ENCODE measurements around the gene CREB3L1.
A peak's percentile ranks its signal among the peaks of the same experiment; 100 is the strongest.

The CREB3L1 gene

GRCh38 chr11:46366661-46367161, 89.2 kb downstream of the CREB3L1 start:
- no peak for DNase-seq

DNA sequence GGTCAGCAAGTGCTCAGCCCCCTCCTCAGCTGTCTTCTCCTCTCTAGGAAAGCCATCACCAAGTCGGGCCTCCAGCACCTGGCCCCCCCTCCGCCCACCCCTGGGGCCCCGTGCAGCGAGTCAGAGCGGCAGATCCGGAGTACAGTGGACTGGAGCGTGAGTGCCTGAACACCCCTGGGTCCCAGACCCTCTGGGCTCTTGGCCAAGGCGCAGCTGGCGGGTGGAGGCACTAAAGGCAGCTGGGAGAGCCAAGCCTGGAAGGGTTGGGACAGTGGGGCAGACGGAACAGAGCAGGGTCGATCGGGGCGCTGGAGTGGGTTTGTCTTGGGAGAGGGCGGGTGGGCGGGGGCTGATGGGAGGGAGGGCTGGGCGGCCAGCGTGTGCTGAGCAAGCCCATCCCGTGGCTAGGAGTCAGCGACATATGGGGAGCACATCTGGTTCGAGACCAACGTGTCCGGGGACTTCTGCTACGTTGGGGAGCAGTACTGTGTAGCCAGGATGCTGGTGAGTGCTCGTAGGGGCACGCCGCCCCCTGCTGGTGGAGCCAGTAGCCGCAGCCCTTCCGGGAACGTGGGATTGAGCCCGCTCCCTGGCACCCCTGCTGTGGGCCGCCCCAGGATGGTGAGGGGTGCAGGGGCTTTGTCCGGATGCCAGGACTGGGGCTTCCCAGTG, 89.9 kb downstream of the CREB3L1 start:
- peak; percentile 53 to 69 (median 64) for DNase-seq

GRCh38 chr11:46367916-46368267, 90.4 kb downstream of the CREB3L1 start:
- DNase-seq, result no peak

GRCh38 chr11:46369458-46370152, 92.1 kb downstream of the CREB3L1 start:
- DNase-seq, result peak in 2 of 5 experiments; percentile 36 to 66

DNA sequence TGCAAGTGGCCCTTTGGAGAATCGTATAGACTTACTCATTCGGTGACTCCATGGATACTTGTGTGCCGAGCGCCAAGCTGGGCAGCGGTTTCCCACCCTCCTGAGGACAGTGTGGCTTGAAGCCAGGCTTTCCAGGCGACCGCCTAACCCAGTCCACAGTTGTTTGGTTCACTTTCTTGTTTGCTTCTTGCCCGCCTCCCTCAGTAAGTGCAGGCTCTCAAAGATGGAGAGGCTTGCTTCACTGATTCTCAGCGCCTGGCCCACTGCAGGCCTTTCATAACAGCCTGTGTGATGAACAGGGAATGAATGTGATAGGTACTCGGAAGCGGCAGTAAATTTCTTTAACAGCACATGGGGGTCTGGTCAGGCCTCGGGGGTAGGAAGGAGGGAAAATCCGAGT, 92.8 kb downstream of the CREB3L1 start:
- no peak for DNase-seq
